Activated T-helper 1 cell treated with anti-CD3 and anti-CD28 coated beads, Interleukin-12 subunit alpha, Interleukin-12 subunit beta, Interleukin-2, Interleukin-4 antibody, amounts not matched to agents 30 ng/mL and 10 ng/mL and 1 ng/mL, durations not matched to agents 14 hours and 24 hours and 36 hours (primary cell): Measurements from ENCODE around the gene PRRG2. TPM values are rescaled to one million over a fixed set of nuclear protein-coding genes. Genes with fewer than 3 reads are reported as not detected.
"Not testable (repeated sequence)": the region's sequence is repeated elsewhere in the genome, so short reads cannot be mapped to it uniquely, and the experiment has no call there.

Experiments used
- DNase-seq: peaks from one replicate; pipeline ENCODE4 v3.0.0; 2021; ENCODE audit warnings: low spot score
- H3K27ac Mint-ChIP-seq: one replicate; pipeline ENCODE4 v1.8.0; 2021; ENCODE audit warnings: mild to moderate bottlenecking, mixed read lengths
- H3K27me3 Mint-ChIP-seq: one replicate; pipeline ENCODE4 v1.8.0; 2022; ENCODE audit warnings: mild to moderate bottlenecking, moderate library complexity, mixed read lengths; ENCODE audit not compliant: insufficient read depth
- H3K36me3 Mint-ChIP-seq: one replicate; pipeline ENCODE4 v1.8.0; 2021; ENCODE audit warnings: low read depth, mixed read lengths
- H3K4me1 Mint-ChIP-seq: one replicate; pipeline ENCODE4 v1.8.0; 2021; ENCODE audit warnings: low read depth, mixed read lengths
- H3K4me3 Mint-ChIP-seq: one replicate; pipeline ENCODE4 v1.8.0; 2021; ENCODE audit warnings: mild to moderate bottlenecking, moderate library complexity, mixed read lengths
- H3K9me3 Mint-ChIP-seq: one replicate; pipeline ENCODE4 v1.8.0; 2021; ENCODE audit warnings: mixed read lengths
- intact Hi-C: fragments of 100-400 bp; cut with micrococcal nuclease; formaldehyde crosslinking; loops from one replicate; pipeline ENCODE4 v1.15.1; 2024
- total RNA-seq: library from RNA; stranded (reverse); gene quantifications from 2 replicates; pipeline ENCODE4 v1.2.3, GENCODE V29; 2022

PRRG2 gene
- total RNA-seq, 1 donor from 2014 or later, result 1.2 TPM

DNA sequence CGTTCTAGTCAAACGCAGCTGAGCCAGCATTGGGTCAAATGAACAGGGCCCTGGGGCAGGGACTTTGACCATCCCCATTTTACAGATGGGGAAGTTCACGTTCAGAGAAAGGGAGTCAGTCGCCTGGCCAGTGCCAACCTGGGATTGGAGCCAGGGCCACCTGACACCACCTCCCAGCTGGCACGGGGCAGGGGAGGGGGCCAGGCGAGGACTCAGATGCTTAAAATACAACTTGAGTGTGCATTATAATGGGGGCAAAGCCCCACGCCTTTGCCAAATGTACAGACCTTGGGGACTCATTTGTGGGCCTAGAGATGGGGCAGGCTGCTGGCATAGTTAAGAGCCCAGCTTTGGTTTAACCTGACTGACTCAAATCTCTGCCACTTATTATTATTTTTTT lies 24.5 kb downstream of the PRRG2 start:
- Mint-ChIP-seq H3K9me3 (no peaks in the 10 kb centered on the region), H3K27ac (no peak overlapping the region), H3K36me3 (peaks cover 7% of the 10 kb centered on the region), H3K4me3 (no peak overlapping the region), H3K4me1 (no peaks in the 10 kb centered on the region), H3K27me3 (no peaks in the 10 kb centered on the region)
- no peak for DNase-seq
- intact Hi-C loops, result no loop called here

DNA sequence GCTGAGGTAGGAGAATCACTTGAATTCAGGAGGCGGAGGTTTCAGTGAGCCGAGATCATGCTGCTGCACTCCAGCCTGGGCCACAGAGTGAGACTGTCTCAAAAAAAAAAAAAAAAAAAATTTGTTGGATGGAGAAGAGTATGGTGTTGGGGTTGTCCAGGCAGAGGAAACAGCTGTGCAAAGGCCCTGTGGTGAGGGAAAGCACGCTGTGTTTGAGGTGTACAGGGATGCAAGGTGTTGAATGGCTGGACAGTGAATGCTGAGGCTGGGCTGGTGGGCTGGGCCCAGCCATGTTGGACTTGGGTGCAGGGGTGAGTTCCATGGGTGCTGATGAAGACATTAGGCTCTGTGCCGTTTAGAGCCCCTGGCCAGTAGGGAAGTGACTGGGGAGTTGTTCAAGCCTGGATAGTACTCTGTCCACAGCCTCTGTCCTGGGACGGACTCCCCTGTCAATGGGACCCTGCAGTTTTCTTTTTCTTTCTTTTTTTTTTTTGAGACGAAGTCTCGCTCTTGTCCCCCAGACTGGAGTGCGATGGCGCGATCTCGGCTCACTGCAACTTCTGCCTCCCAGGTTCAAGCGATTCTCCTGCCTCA lies 28.5 kb downstream of the PRRG2 start:
- Mint-ChIP-seq H3K4me1 (peaks cover 6% of the 10 kb centered on the region), H3K9me3 (no peaks in the 10 kb centered on the region), H3K27ac (no peak overlapping the region), H3K27me3 (no peaks in the 10 kb centered on the region), H3K4me3 (no peak overlapping the region), H3K36me3 (peaks cover 13% of the 10 kb centered on the region)
- DNase-seq, result no peak
- intact Hi-C loops, result no loop called here

DNA sequence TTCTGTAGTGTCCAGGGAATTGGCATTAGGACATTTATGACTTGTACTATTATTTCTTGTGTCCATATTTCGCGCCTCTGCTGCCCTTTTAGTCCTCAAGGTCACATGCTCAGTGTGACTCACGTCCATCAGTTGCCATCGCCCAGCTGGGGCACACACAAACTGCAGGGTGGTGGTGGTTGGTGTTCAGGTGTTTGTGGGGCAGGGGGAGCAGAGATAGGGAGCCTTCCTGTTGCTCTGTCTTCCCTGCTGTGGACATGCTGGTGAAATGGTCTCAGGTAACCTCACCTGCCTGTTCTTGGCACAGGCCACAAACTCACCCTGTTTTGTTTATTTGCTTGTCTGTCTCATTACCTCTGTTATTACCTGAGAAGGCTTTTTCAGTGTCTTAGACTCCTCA lies 32.3 kb downstream of the PRRG2 start:
- no peaks in the 10 kb centered on the region for H3K9me3 Mint-ChIP-seq
- intact Hi-C loops, result no loop called here
- H3K27ac Mint-ChIP-seq, result no peak overlapping the region
- H3K4me1 Mint-ChIP-seq, result peaks cover 6% of the 10 kb centered on the region
- H3K36me3 Mint-ChIP-seq, result peaks cover 36% of the 10 kb centered on the region
- H3K4me3 Mint-ChIP-seq, result no peak overlapping the region
- DNase-seq, result no peak
- H3K27me3 Mint-ChIP-seq, result no peaks in the 10 kb centered on the region

GRCh38 chr19:49614096-49614833 lies 33.1 kb downstream of the PRRG2 start:
- H3K27ac Mint-ChIP-seq, result peak overlapping the region; percentile 50
- no peaks in the 10 kb centered on the region for H3K9me3 Mint-ChIP-seq
- intact Hi-C loops, result no loop called here
- peaks cover 40% of the 10 kb centered on the region for H3K36me3 Mint-ChIP-seq
- no peak for DNase-seq
- peaks cover 6% of the 10 kb centered on the region for H3K4me1 Mint-ChIP-seq
- H3K27me3 Mint-ChIP-seq, result no peaks in the 10 kb centered on the region
- no peak overlapping the region for H3K4me3 Mint-ChIP-seq

DNA sequence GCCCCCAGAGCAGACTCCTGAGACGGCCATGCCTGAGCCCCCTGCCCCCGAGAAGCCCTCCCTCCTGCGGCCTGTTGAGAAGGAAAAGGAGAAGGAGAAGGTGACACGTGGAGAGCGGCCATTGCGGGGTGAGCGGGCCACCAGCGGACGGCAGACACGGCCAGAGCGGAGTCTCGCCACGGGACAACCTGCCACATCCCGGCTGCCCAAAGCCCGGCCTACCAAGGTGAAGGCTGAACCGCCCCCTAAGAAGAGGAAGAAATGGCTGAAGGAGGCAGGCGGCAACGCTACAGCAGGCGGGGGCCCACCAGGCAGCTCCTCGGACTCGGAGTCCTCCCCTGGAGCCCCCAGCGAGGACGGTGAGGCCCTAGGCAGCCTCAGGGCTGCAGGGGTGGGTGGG lies 34.7 kb downstream of the PRRG2 start:
- peaks cover 40% of the 10 kb centered on the region for H3K36me3 Mint-ChIP-seq
- no peak overlapping the region for H3K4me3 Mint-ChIP-seq
- intact Hi-C loops, result no loop called here
- H3K27me3 Mint-ChIP-seq, result no peaks in the 10 kb centered on the region
- DNase-seq, result no peak
- H3K27ac Mint-ChIP-seq, result no peak overlapping the region
- peaks cover 6% of the 10 kb centered on the region for H3K4me1 Mint-ChIP-seq
- no peaks in the 10 kb centered on the region for H3K9me3 Mint-ChIP-seq

- H3K27me3 Mint-ChIP-seq, result no peaks in the 10 kb centered on the region
- intact Hi-C loops, result no loop called here
- no peaks in the 10 kb centered on the region for H3K9me3 Mint-ChIP-seq
- H3K27ac Mint-ChIP-seq, result no peak overlapping the region
- peaks cover 6% of the 10 kb centered on the region for H3K4me1 Mint-ChIP-seq
- H3K36me3 Mint-ChIP-seq, result peaks cover 40% of the 10 kb centered on the region
- H3K4me3 Mint-ChIP-seq, result no peak overlapping the region
- no peak for DNase-seq
These were observed 35.4 kb downstream of the PRRG2 start for GRCh38 chr19:49616532-49616931.

- Mint-ChIP-seq H3K36me3 (peaks cover 40% of the 10 kb centered on the region), H3K9me3 (no peaks in the 10 kb centered on the region), H3K4me1 (peaks cover 6% of the 10 kb centered on the region), H3K4me3 (no peak overlapping the region), H3K27ac (no peak overlapping the region), H3K27me3 (no peaks in the 10 kb centered on the region)
- DNase-seq, result no peak
- intact Hi-C loops, result no loop called here
These were observed 35.8 kb downstream of the PRRG2 start for GRCh38 chr19:49616945-49617344.

DNA sequence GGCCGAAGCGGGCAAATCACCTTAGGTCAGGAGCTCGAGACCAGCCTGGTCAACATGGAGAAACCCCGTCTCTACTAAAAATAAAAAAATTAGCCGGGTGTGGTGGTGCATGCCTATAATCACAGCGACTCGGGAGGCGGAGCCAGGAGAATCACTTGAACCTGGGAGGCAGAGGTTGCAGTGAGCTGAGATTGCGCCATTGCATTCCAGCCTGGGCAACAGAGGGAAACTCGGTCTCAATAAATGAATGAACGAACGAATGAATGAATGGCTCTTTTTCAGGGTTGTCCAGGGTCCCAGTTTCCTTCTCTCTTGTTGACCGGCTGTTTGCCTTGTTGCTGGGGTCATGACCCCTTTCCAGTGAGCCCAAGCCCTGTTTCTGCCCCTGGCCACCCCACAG lies 36.7 kb downstream of the PRRG2 start:
- H3K36me3 Mint-ChIP-seq, result peaks cover 37% of the 10 kb centered on the region
- H3K4me1 Mint-ChIP-seq, H3K27me3 Mint-ChIP-seq, DNase-seq, H3K9me3 Mint-ChIP-seq, H3K4me3 Mint-ChIP-seq, intact Hi-C loops, H3K27ac Mint-ChIP-seq: not testable (repeated sequence)

GRCh38 chr19:49624967-49625910 lies 44.1 kb downstream of the PRRG2 start:
- intact Hi-C loops, result no loop called here
- DNase-seq, result no peak
- peaks cover 17% of the 10 kb centered on the region for H3K36me3 Mint-ChIP-seq
- H3K4me1 Mint-ChIP-seq, result no peaks in the 10 kb centered on the region
- H3K27ac Mint-ChIP-seq, result no peak overlapping the region
- no peak overlapping the region for H3K4me3 Mint-ChIP-seq
- H3K9me3 Mint-ChIP-seq, result no peaks in the 10 kb centered on the region
- H3K27me3 Mint-ChIP-seq, result no peaks in the 10 kb centered on the region

DNA sequence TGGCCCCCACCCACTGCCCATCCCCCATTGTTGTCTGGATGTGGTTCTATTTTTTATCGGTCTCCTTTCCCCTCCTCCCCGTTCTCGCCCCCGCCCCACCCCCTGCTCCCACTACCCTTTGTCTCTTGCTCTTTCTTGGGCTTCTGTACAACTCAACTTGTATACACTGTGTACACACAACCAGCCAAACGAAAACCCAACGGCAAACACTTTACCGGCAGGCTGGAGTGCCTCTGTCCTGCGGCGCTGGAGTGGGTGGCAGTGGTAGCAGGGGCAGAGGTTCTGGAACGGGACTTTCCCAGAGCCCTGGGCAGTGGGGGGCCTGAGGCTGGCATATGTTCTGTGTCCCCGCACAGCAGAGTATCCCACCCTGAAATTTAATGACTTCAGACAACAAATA lies 45.1 kb downstream of the PRRG2 start:
- no peaks in the 10 kb centered on the region for H3K9me3 Mint-ChIP-seq
- no peaks in the 10 kb centered on the region for H3K4me1 Mint-ChIP-seq
- H3K27ac Mint-ChIP-seq, result no peak overlapping the region
- DNase-seq, result no peak
- no peak overlapping the region for H3K4me3 Mint-ChIP-seq
- H3K36me3 Mint-ChIP-seq, result peaks cover 17% of the 10 kb centered on the region
- H3K27me3 Mint-ChIP-seq, result no peaks in the 10 kb centered on the region
- intact Hi-C loops, result no loop called here

DNA sequence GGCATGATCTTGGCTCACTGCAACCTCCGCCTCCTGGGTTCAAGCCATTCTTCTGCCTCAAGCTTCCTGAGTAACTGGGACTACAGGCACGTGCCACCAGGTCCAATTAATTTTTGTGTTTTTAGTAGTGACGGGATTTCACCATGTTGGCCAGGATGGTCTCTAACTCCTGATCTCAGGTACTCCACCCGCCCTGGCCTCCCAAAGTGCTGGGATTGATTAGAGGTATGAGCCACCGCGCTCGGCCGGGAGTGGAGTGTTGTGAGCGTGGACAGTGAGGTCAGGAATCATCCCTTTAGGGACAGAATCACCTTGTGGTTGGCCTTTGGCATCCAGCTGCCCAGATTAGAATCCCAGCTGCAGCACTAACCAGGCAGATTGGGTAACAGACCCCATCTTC lies 48.5 kb downstream of the PRRG2 start:
- Mint-ChIP-seq H3K9me3 (no peaks in the 10 kb centered on the region), H3K4me1 (no peaks in the 10 kb centered on the region), H3K27me3 (no peaks in the 10 kb centered on the region), H3K36me3 (peaks cover 10% of the 10 kb centered on the region), H3K4me3 (no peak overlapping the region), H3K27ac (no peak overlapping the region)
- intact Hi-C loops, result no loop called here
- DNase-seq, result no peak

DNA sequence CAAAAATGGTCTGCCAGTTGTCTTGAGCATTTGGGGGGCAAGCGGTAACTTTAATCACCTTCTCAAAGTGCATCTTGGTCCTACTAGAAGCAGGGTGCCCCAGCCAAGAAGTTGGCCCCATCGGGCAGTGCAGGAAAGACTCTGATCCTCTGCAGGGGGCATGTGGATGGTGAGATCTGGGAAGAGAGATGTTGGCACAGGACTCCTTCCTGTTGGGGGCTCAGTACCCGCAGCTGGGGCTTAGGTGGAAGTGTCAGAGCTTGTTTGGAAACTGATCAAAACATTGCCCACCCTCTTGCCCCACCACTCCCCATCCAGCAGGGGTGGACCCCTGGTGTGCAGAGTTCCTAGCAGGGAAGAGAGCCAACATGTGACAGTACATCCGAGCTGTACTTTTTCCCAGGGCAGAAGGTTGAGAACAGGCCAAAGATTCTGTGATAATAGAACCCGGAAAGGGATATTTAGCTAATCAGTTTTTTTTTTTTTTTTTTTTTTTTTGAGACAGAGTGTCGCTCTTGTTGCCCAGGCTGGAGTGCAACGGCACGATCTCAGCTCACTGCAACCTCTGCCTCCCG lies 50.0 kb downstream of the PRRG2 start:
- no peak overlapping the region for H3K4me3 Mint-ChIP-seq
- H3K36me3 Mint-ChIP-seq, result peaks cover 10% of the 10 kb centered on the region
- no peaks in the 10 kb centered on the region for H3K9me3 Mint-ChIP-seq
- intact Hi-C loops, result no loop called here
- H3K27ac Mint-ChIP-seq, result no peak overlapping the region
- DNase-seq, result no peak
- H3K4me1 Mint-ChIP-seq, result no peaks in the 10 kb centered on the region
- no peaks in the 10 kb centered on the region for H3K27me3 Mint-ChIP-seq
